Mesothelial cell of epicardium (in vitro differentiated cells): Measurements from ENCODE around the gene AP4E1. TPM values are rescaled to one million over a fixed set of nuclear protein-coding genes. Genes with fewer than 3 reads are reported as not detected.

Source experiments
- DNase-seq, 2 experiments: peaks; one replicate each; pipeline ENCODE4 v3.0.0; 2021; ENCODE audit warnings: low spot score in 2 of 2; ENCODE audit not compliant: unreplicated experiment in 2 of 2
- H3K27ac Mint-ChIP-seq: 2 replicates; pipeline ENCODE4 v1.8.0; 2021; ENCODE audit warnings: mixed read lengths
- H3K27me3 Mint-ChIP-seq: 2 replicates; pipeline ENCODE4 v1.8.0; 2021; ENCODE audit warnings: low read depth, mixed read lengths
- H3K36me3 Mint-ChIP-seq: 2 replicates; pipeline ENCODE4 v1.8.0; 2021; ENCODE audit warnings: mixed read lengths
- H3K4me1 Mint-ChIP-seq: 2 replicates; pipeline ENCODE4 v1.8.0; 2021; ENCODE audit warnings: mixed read lengths
- H3K4me3 Mint-ChIP-seq: 2 replicates; pipeline ENCODE4 v1.8.0; 2021; ENCODE audit warnings: mild to moderate bottlenecking, moderate library complexity, mixed read lengths
- H3K9me3 Mint-ChIP-seq: 2 replicates; pipeline ENCODE4 v1.8.0; 2021; ENCODE audit warnings: mixed read lengths
- total RNA-seq: library from RNA; stranded (reverse); gene quantifications from 3 replicates; pipeline ENCODE4 v1.2.1, GENCODE V29; 2021
- TF ChIP-seq, protein P1 (sequence below): fragments of 200-600 bp; sonication (generic); IDR thresholded peaks from one replicate; pipeline ENCODE4 v1.5.0; 2021; ENCODE audit warnings: antibody characterized with exemption; ENCODE audit not compliant: unreplicated experiment

The AP4E1 gene
- total RNA-seq, 1 donor from 2014 or later = 9.7 TPM

DNA sequence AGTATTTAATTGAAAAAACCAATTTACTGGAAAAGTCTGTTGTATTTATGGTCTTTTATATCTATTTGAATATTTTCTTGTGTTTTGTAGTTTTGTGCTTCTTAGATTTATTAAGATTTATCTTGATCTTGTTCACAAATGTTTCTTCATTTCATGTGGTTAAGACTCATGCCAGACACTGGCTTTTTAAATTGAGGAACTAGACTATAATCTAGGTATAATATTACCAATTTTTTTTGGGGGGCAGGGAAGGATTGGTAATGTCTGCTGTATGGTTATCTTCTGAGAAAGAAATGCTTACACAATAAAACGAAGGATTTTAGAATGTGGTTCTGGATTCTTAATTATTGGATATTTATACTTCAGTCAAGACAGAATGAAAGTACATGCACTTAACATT, 24.9 kb downstream of the AP4E1 start:
- Mint-ChIP-seq H3K27ac (no peak overlapping the region), H3K36me3 (peaks cover 21% of the 10 kb centered on the region), H3K4me3 (no peak overlapping the region), H3K27me3 (no peaks in the 10 kb centered on the region), H3K4me1 (no peaks in the 10 kb centered on the region), H3K9me3 (no peaks in the 10 kb centered on the region)
- DNase-seq = no peak
- TF ChIP-seq, protein P1, sequence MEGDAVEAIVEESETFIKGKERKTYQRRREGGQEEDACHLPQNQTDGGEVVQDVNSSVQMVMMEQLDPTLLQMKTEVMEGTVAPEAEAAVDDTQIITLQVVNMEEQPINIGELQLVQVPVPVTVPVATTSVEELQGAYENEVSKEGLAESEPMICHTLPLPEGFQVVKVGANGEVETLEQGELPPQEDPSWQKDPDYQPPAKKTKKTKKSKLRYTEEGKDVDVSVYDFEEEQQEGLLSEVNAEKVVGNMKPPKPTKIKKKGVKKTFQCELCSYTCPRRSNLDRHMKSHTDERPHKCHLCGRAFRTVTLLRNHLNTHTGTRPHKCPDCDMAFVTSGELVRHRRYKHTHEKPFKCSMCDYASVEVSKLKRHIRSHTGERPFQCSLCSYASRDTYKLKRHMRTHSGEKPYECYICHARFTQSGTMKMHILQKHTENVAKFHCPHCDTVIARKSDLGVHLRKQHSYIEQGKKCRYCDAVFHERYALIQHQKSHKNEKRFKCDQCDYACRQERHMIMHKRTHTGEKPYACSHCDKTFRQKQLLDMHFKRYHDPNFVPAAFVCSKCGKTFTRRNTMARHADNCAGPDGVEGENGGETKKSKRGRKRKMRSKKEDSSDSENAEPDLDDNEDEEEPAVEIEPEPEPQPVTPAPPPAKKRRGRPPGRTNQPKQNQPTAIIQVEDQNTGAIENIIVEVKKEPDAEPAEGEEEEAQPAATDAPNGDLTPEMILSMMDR = no peak

DNA sequence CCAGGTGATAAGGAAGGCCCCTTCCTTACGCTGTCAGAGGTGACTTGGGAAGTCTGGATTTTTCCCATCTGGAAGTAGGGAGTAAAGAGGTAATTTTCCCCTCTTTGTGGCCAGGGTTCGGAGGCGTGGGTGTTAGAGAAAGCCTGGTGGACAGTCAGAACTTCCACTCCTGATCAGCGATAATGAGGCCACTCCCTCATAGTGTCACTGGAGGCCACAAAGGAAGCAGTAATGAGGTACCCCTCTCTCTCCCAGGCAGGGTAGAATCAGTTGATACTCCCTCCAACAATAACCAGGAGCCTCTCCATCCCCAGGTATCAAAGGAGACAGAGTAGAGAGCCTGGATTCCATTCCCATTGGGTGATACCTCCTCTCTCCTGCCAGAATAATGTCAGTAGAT, 30.0 kb downstream of the AP4E1 start:
- no peak overlapping the region for H3K4me3 Mint-ChIP-seq
- no peaks in the 10 kb centered on the region for H3K27me3 Mint-ChIP-seq
- H3K9me3 Mint-ChIP-seq = no peaks in the 10 kb centered on the region
- H3K36me3 Mint-ChIP-seq = peaks cover 15% of the 10 kb centered on the region
- TF ChIP-seq, protein P1 = no peak
- no peak overlapping the region for H3K27ac Mint-ChIP-seq
- DNase-seq = no peak
- H3K4me1 Mint-ChIP-seq = peaks cover 11% of the 10 kb centered on the region

DNA sequence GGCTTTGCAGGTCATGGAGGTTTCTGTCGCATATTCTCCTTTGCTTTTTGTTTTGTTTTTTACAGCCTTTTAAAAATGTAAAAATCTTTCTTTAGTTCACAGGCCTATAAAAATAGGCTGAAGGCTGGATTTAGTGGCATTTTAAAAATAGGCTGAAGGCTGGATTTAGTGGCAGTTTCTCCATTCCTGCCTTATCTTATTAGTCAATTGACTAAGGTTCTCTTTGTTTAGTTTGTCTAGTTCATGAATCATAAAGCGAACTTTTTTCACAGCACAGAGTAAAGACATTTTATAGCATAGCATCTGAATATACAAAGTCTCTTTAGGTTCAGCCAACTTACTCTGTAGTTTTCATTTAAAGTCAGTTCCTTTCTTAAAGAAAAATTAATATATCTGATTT, 31.4 kb downstream of the AP4E1 start:
- no peaks in the 10 kb centered on the region for H3K27me3 Mint-ChIP-seq
- TF ChIP-seq, protein P1 = no peak
- no peak for DNase-seq
- no peak overlapping the region for H3K4me3 Mint-ChIP-seq
- no peaks in the 10 kb centered on the region for H3K9me3 Mint-ChIP-seq
- peaks cover 11% of the 10 kb centered on the region for H3K4me1 Mint-ChIP-seq
- H3K27ac Mint-ChIP-seq = peak overlapping the region; percentile 82
- peaks cover 25% of the 10 kb centered on the region for H3K36me3 Mint-ChIP-seq

DNA sequence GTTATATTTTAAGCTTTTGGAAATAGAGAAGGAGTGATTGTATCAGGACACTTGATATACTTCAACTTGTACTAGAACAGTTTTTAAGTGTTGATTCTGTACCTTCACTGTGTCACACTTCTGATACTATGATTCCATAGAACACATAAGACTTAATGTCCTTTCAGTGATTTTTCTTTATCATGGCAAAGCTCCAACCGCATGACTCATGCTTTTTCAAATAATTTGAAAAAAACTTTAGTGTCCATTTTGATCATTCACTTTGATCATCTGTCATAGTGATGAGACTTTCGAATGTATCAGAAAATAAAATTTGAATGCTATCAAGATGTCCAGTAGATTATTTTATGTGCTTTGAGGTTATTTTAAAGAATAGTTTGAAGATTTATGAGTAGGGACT, 32.0 kb downstream of the AP4E1 start:
- DNase-seq = no peak
- peaks cover 12% of the 10 kb centered on the region for H3K4me1 Mint-ChIP-seq
- peaks cover 25% of the 10 kb centered on the region for H3K36me3 Mint-ChIP-seq
- H3K27ac Mint-ChIP-seq = peak overlapping the region; percentile 43
- H3K27me3 Mint-ChIP-seq = no peaks in the 10 kb centered on the region
- TF ChIP-seq, protein P1 = no peak
- H3K9me3 Mint-ChIP-seq = no peaks in the 10 kb centered on the region
- no peak overlapping the region for H3K4me3 Mint-ChIP-seq

DNA sequence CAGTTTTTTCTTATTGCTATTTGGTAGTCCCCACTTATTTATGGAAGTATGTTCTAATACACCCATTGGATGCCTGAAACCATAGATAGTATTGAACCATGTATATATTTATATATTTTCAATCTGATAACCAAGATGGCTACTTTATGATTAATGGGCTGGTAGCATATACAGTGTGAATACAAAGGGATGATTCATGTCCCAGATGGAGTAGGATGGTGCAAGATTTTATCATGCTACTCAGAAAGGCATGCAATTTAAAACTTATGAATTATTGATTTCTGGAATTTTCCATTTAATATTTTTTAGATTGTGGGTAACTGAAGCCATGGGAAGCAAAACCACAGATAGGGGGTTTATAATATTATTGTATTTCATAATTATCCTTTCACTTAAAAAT, 35.2 kb downstream of the AP4E1 start:
- Mint-ChIP-seq H3K4me1 (peaks cover 16% of the 10 kb centered on the region), H3K27me3 (no peaks in the 10 kb centered on the region), H3K36me3 (peaks cover 17% of the 10 kb centered on the region), H3K27ac (no peak overlapping the region), H3K4me3 (no peak overlapping the region), H3K9me3 (no peaks in the 10 kb centered on the region)
- no peak for DNase-seq
- TF ChIP-seq, protein P1 = no peak

DNA sequence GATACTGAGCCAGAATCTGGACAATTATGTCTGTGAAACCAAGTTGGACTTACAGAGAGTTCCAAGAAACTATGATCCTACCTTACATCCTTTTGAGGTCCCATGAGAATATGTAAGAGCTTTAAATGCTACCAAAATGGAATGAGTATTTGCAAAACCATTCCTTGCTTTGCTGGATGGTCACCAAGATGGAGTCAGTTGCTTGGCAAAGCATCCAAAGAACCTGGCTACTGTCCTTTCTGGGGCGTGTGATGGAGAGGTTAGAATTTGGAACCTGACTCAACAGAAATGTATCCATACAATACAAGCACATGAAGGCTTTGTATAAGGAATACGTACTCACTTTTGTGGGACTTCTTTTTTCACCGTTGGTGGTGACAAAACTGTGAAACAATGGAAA, 36.2 kb downstream of the AP4E1 start:
- peaks cover 14% of the 10 kb centered on the region for H3K4me1 Mint-ChIP-seq
- DNase-seq = no peak
- no peaks in the 10 kb centered on the region for H3K27me3 Mint-ChIP-seq
- no peak overlapping the region for H3K4me3 Mint-ChIP-seq
- peaks cover 20% of the 10 kb centered on the region for H3K36me3 Mint-ChIP-seq
- H3K27ac Mint-ChIP-seq = no peak overlapping the region
- no peaks in the 10 kb centered on the region for H3K9me3 Mint-ChIP-seq
- TF ChIP-seq, protein P1 = no peak
